K562 (cell line): ENCODE measurements around the gene PUM1. TPM values are rescaled to one million over a fixed set of nuclear protein-coding genes. Genes with fewer than 3 reads are reported as not detected.

Experiments
- ATF7 ChIP-seq: fragments of 450-650 bp; IDR thresholded peaks from 2 replicates; pipeline ENCODE4 v1.7.1; 2014; ENCODE audit warnings: mild to moderate bottlenecking, moderate library complexity
- CXXC5 ChIP-seq: fragments of 250-450 bp; sonication (Bioruptor Pico); IDR thresholded peaks from 2 replicates; pipeline ENCODE4 v1.8.0; 2022; ENCODE audit warnings: inconsistent platforms, mild to moderate bottlenecking, moderate library complexity
- ETV5 ChIP-seq: sonication (generic); formaldehyde crosslinking; IDR thresholded peaks from 2 replicates; pipeline ENCODE4 v1.4.0; 2020; ENCODE audit warnings: low read depth, mild to moderate bottlenecking, missing genetic modification reagents
- GTF2A2 ChIP-seq: IDR thresholded peaks from 2 replicates; pipeline ENCODE4 v1.6.1; 2016; ENCODE audit warnings: mild to moderate bottlenecking, missing genetic modification characterization, missing compliant biosample characterization
- POLR3G ChIP-seq: IDR thresholded peaks from 2 replicates; pipeline ENCODE4 v1.6.1; 2011; ENCODE audit not compliant: insufficient read length, insufficient replicate concordance; ENCODE audit errors: extremely low read depth
- PTRF ChIP-seq: fragments of 450-650 bp; IDR thresholded peaks from 2 replicates; pipeline ENCODE4 v1.6.1; 2016; ENCODE audit warnings: mild to moderate bottlenecking, missing genetic modification characterization, missing compliant biosample characterization
- SREBF2 ChIP-seq: sonication (generic); formaldehyde crosslinking; IDR thresholded peaks from 2 replicates; pipeline ENCODE4 v1.4.0; 2020; ENCODE audit warnings: mild to moderate bottlenecking, missing genetic modification reagents
- TAL1 ChIP-seq: fragments of 450-650 bp; IDR thresholded peaks from 2 replicates; pipeline ENCODE4 v1.6.1; 2016; ENCODE audit warnings: mild to moderate bottlenecking
- ZNF354B ChIP-seq: fragments of 250-450 bp; sonication (Bioruptor Pico); IDR thresholded peaks from 2 replicates; pipeline ENCODE4 v1.4.0; 2020
- ZNF408 ChIP-seq: fragments of 250-450 bp; sonication (Bioruptor Pico); IDR thresholded peaks from 2 replicates; pipeline ENCODE4 v1.4.0; 2020; ENCODE audit warnings: low read depth, mild to moderate bottlenecking, moderate library complexity
- polyA plus RNA-seq, 8 experiments: library from polyadenylated mRNA; depleted of rRNA in 4 of 8; stranded (reverse) in 5 of 8; unstranded in 3 of 8; fragments of >200 nt; fragmentation: Nextera tagmentation in 2 of 8; fragmentation: Illumina TruSeq in 1 of 8; extraction: Ambion mirVana in 2 of 8; extraction: Trizol in 1 of 8; gene quantifications; 2 replicates each; pipeline versions ENCODE4 v1.2.1 to v1.2.3, GENCODE V29; 2011 to 2014; ENCODE audit warnings: inconsistent platforms in 1 of 8, missing spikeins in 1 of 8
- total RNA-seq, 7 experiments: library from RNA; depleted of rRNA in 6 of 7; stranded (reverse); fragments of >200 nt in 6 of 7; fragmentation: Illumina TruSeq in 2 of 7; extraction: Trizol in 2 of 7; gene quantifications; 2 replicates each; pipeline versions ENCODE4 v1.2.1 to v1.2.3, GENCODE V29; 2011 to 2021; ENCODE audit warnings: low replicate concordance in 1 of 7
- TF ChIP-seq, protein P1 (sequence below), 2 experiments: fragments of 450-650 bp in 1 of 2; sonication (generic) in 1 of 2; formaldehyde crosslinking in 1 of 2; IDR thresholded peaks; 2 replicates each; pipeline versions ENCODE4 v1.7.1 to v1.9.0; 2016 to 2022; ENCODE audit warnings: inconsistent platforms in 1 of 2, mild to moderate bottlenecking in 1 of 2, missing genetic modification reagents in 1 of 2
- TF ChIP-seq, protein P2 (sequence below), 2 experiments: fragments of 450-650 bp; conservative IDR thresholded peaks; 2 replicates each; pipeline ENCODE4 v1.6.1; 2017; ENCODE audit warnings: mild to moderate bottlenecking in 2 of 2, moderate library complexity in 2 of 2
- TF ChIP-seq, protein P3 (sequence below): fragments of 250-450 bp; sonication (Bioruptor Pico); IDR thresholded peaks from 2 replicates; pipeline ENCODE4 v1.8.0; 2022; ENCODE audit warnings: inconsistent platforms

The PUM1 gene
- total and polyA plus RNA-seq, 9 of the 15 experiments (the other 6 are each of a cell fraction or from before 2014, with no cell fraction given) = 37.7 to 104 (median 55.7) TPM

DNA sequence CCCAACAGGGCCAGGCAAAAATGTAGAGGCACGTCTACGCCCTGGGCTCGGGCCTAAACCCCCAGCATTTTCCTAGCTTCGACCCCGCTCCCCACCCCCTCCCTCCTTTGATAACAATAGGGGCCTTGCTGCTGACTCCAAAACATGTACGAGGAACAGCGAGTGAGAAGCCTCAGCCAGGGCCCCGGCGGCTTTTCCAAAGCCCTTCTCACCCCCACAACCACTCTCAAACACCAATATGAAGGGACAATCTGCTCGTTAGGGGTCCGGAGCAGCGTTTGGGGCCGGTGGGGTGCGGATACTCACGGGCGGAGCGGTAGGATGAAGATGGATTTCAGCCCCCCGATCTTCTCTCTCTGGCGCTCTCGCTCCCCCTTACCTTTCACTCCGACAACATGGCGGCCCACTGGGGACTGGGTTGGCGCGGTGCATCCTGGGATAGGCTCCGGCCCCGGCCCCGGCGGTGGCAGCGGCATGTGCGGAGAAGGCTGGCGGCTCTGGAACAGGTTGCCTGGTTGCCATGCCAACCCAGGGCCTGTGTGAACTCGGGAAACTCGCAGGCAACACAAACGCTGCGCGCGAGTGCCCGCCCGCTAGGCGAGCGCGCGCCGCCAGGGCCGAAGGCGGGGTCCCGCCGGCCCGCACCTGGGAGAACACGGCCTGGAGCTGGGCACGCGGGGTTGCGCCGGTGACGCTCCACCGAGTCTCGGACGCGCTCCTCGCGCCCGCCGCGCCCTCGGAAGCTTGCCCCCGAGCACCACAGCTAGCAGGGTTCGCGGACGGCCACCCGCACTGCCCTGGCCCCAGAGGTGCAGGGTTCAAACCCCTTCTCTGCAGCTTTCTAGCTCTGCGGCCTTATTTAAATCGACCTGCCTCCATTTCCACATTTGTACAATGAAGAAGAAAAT lies at the start of gene PUM1 (continued):
- TF ChIP-seq, protein P1, sequence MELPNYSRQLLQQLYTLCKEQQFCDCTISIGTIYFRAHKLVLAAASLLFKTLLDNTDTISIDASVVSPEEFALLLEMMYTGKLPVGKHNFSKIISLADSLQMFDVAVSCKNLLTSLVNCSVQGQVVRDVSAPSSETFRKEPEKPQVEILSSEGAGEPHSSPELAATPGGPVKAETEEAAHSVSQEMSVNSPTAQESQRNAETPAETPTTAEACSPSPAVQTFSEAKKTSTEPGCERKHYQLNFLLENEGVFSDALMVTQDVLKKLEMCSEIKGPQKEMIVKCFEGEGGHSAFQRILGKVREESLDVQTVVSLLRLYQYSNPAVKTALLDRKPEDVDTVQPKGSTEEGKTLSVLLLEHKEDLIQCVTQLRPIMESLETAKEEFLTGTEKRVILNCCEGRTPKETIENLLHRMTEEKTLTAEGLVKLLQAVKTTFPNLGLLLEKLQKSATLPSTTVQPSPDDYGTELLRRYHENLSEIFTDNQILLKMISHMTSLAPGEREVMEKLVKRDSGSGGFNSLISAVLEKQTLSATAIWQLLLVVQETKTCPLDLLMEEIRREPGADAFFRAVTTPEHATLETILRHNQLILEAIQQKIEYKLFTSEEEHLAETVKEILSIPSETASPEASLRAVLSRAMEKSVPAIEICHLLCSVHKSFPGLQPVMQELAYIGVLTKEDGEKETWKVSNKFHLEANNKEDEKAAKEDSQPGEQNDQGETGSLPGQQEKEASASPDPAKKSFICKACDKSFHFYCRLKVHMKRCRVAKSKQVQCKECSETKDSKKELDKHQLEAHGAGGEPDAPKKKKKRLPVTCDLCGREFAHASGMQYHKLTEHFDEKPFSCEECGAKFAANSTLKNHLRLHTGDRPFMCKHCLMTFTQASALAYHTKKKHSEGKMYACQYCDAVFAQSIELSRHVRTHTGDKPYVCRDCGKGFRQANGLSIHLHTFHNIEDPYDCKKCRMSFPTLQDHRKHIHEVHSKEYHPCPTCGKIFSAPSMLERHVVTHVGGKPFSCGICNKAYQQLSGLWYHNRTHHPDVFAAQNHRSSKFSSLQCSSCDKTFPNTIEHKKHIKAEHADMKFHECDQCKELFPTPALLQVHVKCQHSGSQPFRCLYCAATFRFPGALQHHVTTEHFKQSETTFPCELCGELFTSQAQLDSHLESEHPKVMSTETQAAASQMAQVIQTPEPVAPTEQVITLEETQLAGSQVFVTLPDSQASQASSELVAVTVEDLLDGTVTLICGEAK (IDR thresholded peaks at IDR 0.05) = peak; percentile 44; the same call in 1 of the 2 replicates
- TF ChIP-seq, protein P1 (CRISPR knock-in tag; IDR thresholded peaks at IDR 0.05) = no peak
- TF ChIP-seq POLR3G (no peak), PTRF (tag) (no peak), ATF7 (peak; percentile 78; the same call in 1 of the 2 replicates), TAL1 (no peak; the same call in 1 of the 2 replicates), SREBF2 (no peak), GTF2A2 (tag) (peak; percentile 76), ZNF408 (CRISPR knock-in tag) (no peak), ETV5 (CRISPR knock-in tag) (peak; percentile 27; the same call in 1 of the 2 replicates), ZNF354B (CRISPR knock-in tag) (no peak), CXXC5 (CRISPR knock-in tag) (peak; percentile 94)
- TF ChIP-seq, protein P2, sequence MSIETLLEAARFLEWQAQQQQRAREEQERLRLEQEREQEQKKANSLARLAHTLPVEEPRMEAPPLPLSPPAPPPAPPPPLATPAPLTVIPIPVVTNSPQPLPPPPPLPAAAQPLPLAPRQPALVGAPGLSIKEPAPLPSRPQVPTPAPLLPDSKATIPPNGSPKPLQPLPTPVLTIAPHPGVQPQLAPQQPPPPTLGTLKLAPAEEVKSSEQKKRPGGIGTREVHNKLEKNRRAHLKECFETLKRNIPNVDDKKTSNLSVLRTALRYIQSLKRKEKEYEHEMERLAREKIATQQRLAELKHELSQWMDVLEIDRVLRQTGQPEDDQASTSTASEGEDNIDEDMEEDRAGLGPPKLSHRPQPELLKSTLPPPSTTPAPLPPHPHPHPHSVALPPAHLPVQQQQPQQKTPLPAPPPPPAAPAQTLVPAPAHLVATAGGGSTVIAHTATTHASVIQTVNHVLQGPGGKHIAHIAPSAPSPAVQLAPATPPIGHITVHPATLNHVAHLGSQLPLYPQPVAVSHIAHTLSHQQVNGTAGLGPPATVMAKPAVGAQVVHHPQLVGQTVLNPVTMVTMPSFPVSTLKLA (conservative IDR thresholded peaks at IDR 0.05) = peak; percentile 80 to 86
- TF ChIP-seq, protein P3, sequence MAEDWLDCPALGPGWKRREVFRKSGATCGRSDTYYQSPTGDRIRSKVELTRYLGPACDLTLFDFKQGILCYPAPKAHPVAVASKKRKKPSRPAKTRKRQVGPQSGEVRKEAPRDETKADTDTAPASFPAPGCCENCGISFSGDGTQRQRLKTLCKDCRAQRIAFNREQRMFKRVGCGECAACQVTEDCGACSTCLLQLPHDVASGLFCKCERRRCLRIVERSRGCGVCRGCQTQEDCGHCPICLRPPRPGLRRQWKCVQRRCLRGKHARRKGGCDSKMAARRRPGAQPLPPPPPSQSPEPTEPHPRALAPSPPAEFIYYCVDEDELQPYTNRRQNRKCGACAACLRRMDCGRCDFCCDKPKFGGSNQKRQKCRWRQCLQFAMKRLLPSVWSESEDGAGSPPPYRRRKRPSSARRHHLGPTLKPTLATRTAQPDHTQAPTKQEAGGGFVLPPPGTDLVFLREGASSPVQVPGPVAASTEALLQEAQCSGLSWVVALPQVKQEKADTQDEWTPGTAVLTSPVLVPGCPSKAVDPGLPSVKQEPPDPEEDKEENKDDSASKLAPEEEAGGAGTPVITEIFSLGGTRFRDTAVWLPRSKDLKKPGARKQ (CRISPR knock-in tag) = no peak
